ENCODE results near the gene GP1BB. TPM values are rescaled to one million over a fixed set of nuclear protein-coding genes. Genes with fewer than 3 reads are reported as not detected.
A peak's percentile ranks its signal among the peaks of the same experiment; 100 is the strongest.

Gene GP1BB
- total and polyA plus RNA-seq, 8 donors = 2.4 to 27.8 (median 8.7) TPM; not detected in 2

DNA sequence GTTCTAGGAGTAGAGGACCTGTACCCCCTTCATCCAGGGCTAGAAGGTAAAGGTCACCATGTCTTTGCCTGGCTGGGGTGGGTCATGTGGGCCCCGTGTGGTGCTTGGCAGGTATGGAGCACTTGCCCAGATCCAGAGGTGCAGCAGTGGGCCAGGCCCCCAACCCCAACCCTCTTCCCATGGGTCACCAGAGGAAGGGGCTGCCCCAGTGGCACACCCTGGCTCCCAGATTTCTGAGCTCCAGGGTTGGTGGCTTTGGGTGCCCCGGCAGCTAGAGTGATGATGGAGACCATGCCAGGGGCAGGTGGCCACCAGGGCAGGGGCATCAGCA, 2.4 kb upstream of the GP1BB start:
- Histone ChIP-seq H3K27ac (no peak overlapping the region), H3K27me3 (peaks cover 0 to 93% (median 61%) of the 10 kb centered on the region in 3 donors), H3K9me3 (no peaks in the 10 kb centered on the region), H3K36me3 (peaks cover 0 to 32% (median 16%) of the 10 kb centered on the region in 4 donors), H3K4me3 (no peak overlapping the region), H3K4me1 (peaks cover 33 to 64% (median 53%) of the 10 kb centered on the region in 4 donors)
- intact Hi-C loops (cut with DNase I; ENCODE audit: low total_unique reads) = no loop called here
- WGBS, 5 donors = 83 to 100% (median 88%) methylated on average over 2 of the region's 2 CpGs; no CpG with 5 or more reads in 1 of the 5 donors
- TF ChIP-seq POLR2AphosphoS5 (IDR thresholded peaks at IDR 0.05) (no peak), EP300 (IDR thresholded peaks at IDR 0.05) (no peak), POLR2A (IDR thresholded peaks at IDR 0.05) (no peak)
- TF ChIP-seq, protein P1, sequence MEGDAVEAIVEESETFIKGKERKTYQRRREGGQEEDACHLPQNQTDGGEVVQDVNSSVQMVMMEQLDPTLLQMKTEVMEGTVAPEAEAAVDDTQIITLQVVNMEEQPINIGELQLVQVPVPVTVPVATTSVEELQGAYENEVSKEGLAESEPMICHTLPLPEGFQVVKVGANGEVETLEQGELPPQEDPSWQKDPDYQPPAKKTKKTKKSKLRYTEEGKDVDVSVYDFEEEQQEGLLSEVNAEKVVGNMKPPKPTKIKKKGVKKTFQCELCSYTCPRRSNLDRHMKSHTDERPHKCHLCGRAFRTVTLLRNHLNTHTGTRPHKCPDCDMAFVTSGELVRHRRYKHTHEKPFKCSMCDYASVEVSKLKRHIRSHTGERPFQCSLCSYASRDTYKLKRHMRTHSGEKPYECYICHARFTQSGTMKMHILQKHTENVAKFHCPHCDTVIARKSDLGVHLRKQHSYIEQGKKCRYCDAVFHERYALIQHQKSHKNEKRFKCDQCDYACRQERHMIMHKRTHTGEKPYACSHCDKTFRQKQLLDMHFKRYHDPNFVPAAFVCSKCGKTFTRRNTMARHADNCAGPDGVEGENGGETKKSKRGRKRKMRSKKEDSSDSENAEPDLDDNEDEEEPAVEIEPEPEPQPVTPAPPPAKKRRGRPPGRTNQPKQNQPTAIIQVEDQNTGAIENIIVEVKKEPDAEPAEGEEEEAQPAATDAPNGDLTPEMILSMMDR (IDR thresholded peaks at IDR 0.05) = no peak
- DNase-seq = no peak

- no peak for DNase-seq
- no peak overlapping the region for H3K27ac ChIP-seq
- H3K4me1 ChIP-seq = peaks cover 33 to 63% (median 50%) of the 10 kb centered on the region in 4 donors
- intact Hi-C loops (cut with DNase I; ENCODE audit: low total_unique reads) = no loop called here
- TF ChIP-seq EP300 (IDR thresholded peaks at IDR 0.05) = no peak
- WGBS, 5 donors = 50 to 85% (median 60%) methylated on average over 34 to 44 of the region's 44 CpGs
- no peak overlapping the region for H3K4me3 ChIP-seq
- peaks cover 0 to 93% (median 61%) of the 10 kb centered on the region in 3 donors for H3K27me3 ChIP-seq
- H3K36me3 ChIP-seq = peaks cover 0 to 32% (median 16%) of the 10 kb centered on the region in 4 donors
- no peaks in the 10 kb centered on the region for H3K9me3 ChIP-seq
Measured at GRCh38 chr22:19721330-19722177, 1.8 kb upstream of the GP1BB start.

- no peak for DNase-seq
- intact Hi-C loops (cut with DNase I; ENCODE audit: low total_unique reads) = no loop called here
- H3K4me1 ChIP-seq = peaks cover 33 to 54% (median 45%) of the 10 kb centered on the region in 4 donors
- 32 to 73% (median 44%) methylated on average over 12 to 60 of the region's 60 CpGs for WGBS, 5 donors
- H3K27me3 ChIP-seq = peaks cover 0 to 93% (median 61%) of the 10 kb centered on the region in 3 donors
- TF ChIP-seq POLR2A (IDR thresholded peaks at IDR 0.05) (no peak), EP300 (IDR thresholded peaks at IDR 0.05) (no peak), POLR2AphosphoS5 (IDR thresholded peaks at IDR 0.05) (no peak)
- TF ChIP-seq, protein P1 (IDR thresholded peaks at IDR 0.05) = no peak
- no peaks in the 10 kb centered on the region for H3K9me3 ChIP-seq
- H3K4me3 ChIP-seq = no peak overlapping the region
- peaks cover 0 to 32% (median 16%) of the 10 kb centered on the region in 4 donors for H3K36me3 ChIP-seq
- H3K27ac ChIP-seq = no peak overlapping the region
Measured at GRCh38 chr22:19722178-19722981, 959 bp upstream of the GP1BB start.

DNA sequence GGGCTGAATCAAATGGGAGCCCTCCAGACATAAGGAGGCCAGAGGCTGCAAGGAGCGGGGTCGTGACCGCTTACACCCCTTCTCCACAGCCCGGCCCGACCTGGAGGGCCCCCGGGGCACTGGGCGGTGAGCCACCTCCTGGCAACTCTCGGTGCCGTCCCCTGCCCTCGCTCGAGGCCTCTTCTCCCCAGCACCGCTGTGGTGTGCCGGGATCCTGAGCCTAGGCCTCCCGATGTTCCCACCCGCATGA, 432 bp upstream of the GP1BB start:
- intact Hi-C loops (cut with DNase I; ENCODE audit: low total_unique reads) = no loop called here
- H3K27ac ChIP-seq = no peak overlapping the region
- H3K4me1 ChIP-seq = peaks cover 33 to 49% (median 39%) of the 10 kb centered on the region in 4 donors
- peaks cover 0 to 91% (median 61%) of the 10 kb centered on the region in 3 donors for H3K27me3 ChIP-seq
- H3K4me3 ChIP-seq = peak overlapping the region in 1 of 4 donors; percentile 49
- DNase-seq = no peak
- 22 to 59% (median 31%) methylated on average over 7 to 15 of the region's 15 CpGs for whole genome bisulfite sequencing, 5 donors
- H3K9me3 ChIP-seq = no peaks in the 10 kb centered on the region
- TF ChIP-seq POLR2AphosphoS5 (IDR thresholded peaks at IDR 0.05) (no peak), EP300 (IDR thresholded peaks at IDR 0.05) (no peak), POLR2A (IDR thresholded peaks at IDR 0.05) (no peak)
- TF ChIP-seq, protein P1 (IDR thresholded peaks at IDR 0.05) = no peak
- peaks cover 0 to 32% (median 16%) of the 10 kb centered on the region in 4 donors for H3K36me3 ChIP-seq
